SH-SY5Y (cell line): ENCODE data around the gene ATG12.

Experiments
- GATA2 ChIP-seq: IDR thresholded peaks from 2 replicates; pipeline ENCODE4 v1.6.1; 2011; ENCODE audit warnings: mild to moderate bottlenecking, low read depth, low read length
- GATA3 ChIP-seq: IDR thresholded peaks from 2 replicates; pipeline ENCODE4 v1.6.1; 2011; ENCODE audit warnings: low read depth, mild to moderate bottlenecking, low read length, moderate library complexity

DNA sequence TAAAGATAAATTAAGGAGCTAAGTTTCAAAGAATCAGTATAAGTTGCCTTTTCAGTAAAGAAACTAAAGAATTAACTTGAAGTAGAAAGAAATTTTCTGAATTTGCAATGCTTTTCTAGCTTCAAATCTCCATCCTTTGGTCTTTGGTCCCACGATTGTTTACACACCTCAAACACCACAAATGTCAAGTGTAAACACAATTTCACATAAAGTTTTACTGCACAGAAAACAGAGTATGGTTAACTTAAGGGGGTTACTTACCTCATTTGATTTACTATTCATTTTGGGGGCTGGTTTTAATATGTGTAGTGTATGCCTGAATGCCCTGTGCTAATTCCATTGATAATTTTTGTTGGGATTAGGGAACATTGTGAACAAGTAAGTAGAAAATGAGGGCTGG, 29.0 kb downstream of the ATG12 start:
- no peak for TF ChIP-seq GATA2
- no peak for TF ChIP-seq GATA3
